ENCODE results near the gene PEX14. TPM values are rescaled to one million over a fixed set of nuclear protein-coding genes. Genes with fewer than 3 reads are reported as not detected.

PEX14 gene
- total and polyA plus RNA-seq, 10 of the 15 experiments (the other 5 are each of a cell fraction or from before 2014, with no cell fraction given) = 1.4 to 23.2 (median 12.0) TPM

DNA sequence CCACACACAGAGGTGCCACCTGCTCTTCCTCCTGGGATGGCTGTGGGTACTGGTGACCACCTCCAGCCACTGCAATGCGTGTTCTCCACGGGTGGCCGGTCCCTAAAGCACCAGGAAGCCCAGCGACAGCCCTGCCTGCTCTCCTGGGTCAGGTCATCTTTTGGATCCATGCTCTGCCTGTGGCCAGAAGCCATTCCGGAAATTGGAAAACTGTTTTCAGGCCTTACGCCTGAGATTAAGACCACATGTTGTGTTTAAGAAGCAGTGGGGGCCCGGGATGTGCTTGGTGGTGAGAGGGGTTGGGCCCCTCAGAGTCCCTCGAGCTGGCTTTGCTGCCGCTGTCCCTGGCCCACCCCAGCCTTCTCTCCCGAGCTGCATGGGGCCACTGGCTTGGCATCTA, 150.8 kb downstream of the PEX14 start:
- peaks cover 6 to 10% of the 10 kb centered on the region in 2 experiments; a peak in 3 of 4 replicates for H3K36me3 ChIP-seq (ENCODE audit: control insufficient read depth in 2 of 2, insufficient read depth in 2 of 2, low read length in 1 of 2)
- no peak overlapping the region for H3K4me2 ChIP-seq (ENCODE audit: control insufficient read depth, insufficient read depth)
- in situ Hi-C loops (cut with MboI) (no loop called here), intact Hi-C loops (cut with micrococcal nuclease; ENCODE audit: unreplicated experiment) (no loop called here)
- no peaks in the 10 kb centered on the region for H3K79me2 ChIP-seq (ENCODE audit: control insufficient read depth, insufficient read depth, low read length)
- TF ChIP-seq PAX8 (IDR thresholded peaks at IDR 0.05) (no peak), RUNX3 (IDR thresholded peaks at IDR 0.05; ENCODE audit: low read length) (no peak), MTA2 (IDR thresholded peaks at IDR 0.05; ENCODE audit: low read depth) (no peak), RB1 (IDR thresholded peaks at IDR 0.05; ENCODE audit: borderline replicate concordance) (no peak), BMI1 (IDR thresholded peaks at IDR 0.05; ENCODE audit: borderline replicate concordance) (no peak), IRF3 (IDR thresholded peaks at IDR 0.05) (no peak), RAD21 (IDR thresholded peaks at IDR 0.05; ENCODE audit: insufficient read depth, low read depth, low read length) (no peak)
- CTCF ChIA-PET = no interaction called here
- no peaks in the 10 kb centered on the region for H3K4me1 ChIP-seq (ENCODE audit: control insufficient read depth, insufficient read depth, low read length)
- no peak overlapping the region for H3K9ac ChIP-seq (ENCODE audit: control insufficient read depth, insufficient read depth, low read length)
- H4K20me1 ChIP-seq (ENCODE audit: control insufficient read depth, insufficient read depth) = no peaks in the 10 kb centered on the region
- H3K9me3 ChIP-seq (replicated peaks; ENCODE audit: control insufficient read depth, insufficient read depth, low read length) = no peaks in the 10 kb centered on the region
- FAIRE-seq = no peak
- H3K27ac ChIP-seq (ENCODE audit: control insufficient read depth, insufficient read depth) = no peak overlapping the region
- DNase-seq (ENCODE audit: low read depth, low spot score) = no peak
- no peak overlapping the region for H3K4me3 ChIP-seq
- BruUV-seq (replicated peaks) = no TSS peak
- no peak for ATAC-seq
- SMC1A ChIA-PET (ENCODE audit: uncharacterized antibody, unreplicated experiment) = interaction anchor here (0.8 to 1.4 kb wide), 3 partner anchors 14 to 118 kb away, joined by 3 to 4 read pairs (median 3); no protein-coding TSS in a partner anchor
- RAD21 ChIA-PET (ENCODE audit: unreplicated experiment) = no interaction called here
- WGBS (ENCODE audit: insufficient coverage, insufficient replicate concordance, low lambda C conversion rate, missing lambda C conversion rate) = 85% methylated on average over 9 of the region's 10 CpGs
- POLR2A ChIA-PET = no interaction called here
- no peaks in the 10 kb centered on the region for H3K27me3 ChIP-seq (replicated peaks in 1 of 2; ENCODE audit: control insufficient read depth in 2 of 2, insufficient read depth in 2 of 2, low read length in 1 of 2)
- no peak overlapping the region for H2AFZ ChIP-seq (ENCODE audit: control insufficient read depth, low read depth, low read length)
